Vagina (tissue), 2 donors: ENCODE data around the gene PRKAR1B. TPM values are rescaled to one million over a fixed set of nuclear protein-coding genes. Genes with fewer than 3 reads are reported as not detected.

Experiments
- DNase-seq, 2 donors: peaks; one replicate each; pipeline ENCODE4 v3.0.0-alpha.2; 2017; ENCODE audit errors: extremely low spot score in 2 of 2
- H3K27ac ChIP-seq: fragments of 200-600 bp; sonication (generic); one replicate; pipeline ENCODE4 v1.5.1; 2019
- H3K27me3 ChIP-seq: fragments of 200-600 bp; sonication (generic); one replicate; pipeline ENCODE4 v1.5.1; 2019
- H3K36me3 ChIP-seq, 2 donors: fragments of 200-600 bp; sonication (generic); one replicate each; pipeline ENCODE4 v1.5.1; 2017 to 2019
- H3K4me1 ChIP-seq: fragments of 200-600 bp; sonication (generic); one replicate; pipeline ENCODE4 v1.5.1; 2019
- H3K4me3 ChIP-seq, 2 donors: fragments of 200-600 bp; sonication (generic); 1 replicate in 1 of 2; 2 replicates in 1 of 2; pipeline ENCODE4 v1.5.1; 2016 to 2019
- H3K9me3 ChIP-seq: fragments of 200-600 bp; sonication (generic); one replicate; pipeline ENCODE4 v1.5.1; 2019
- POLR2A ChIP-seq, 2 donors: fragments of 450-650 bp; IDR thresholded peaks; one replicate each; pipeline ENCODE4 v1.6.1; 2017; ENCODE audit warnings: antibody characterized with exemption in 2 of 2, mild to moderate bottlenecking in 2 of 2, moderate library complexity in 2 of 2
- POLR2AphosphoS5 ChIP-seq, 2 donors: sonication (generic); formaldehyde crosslinking; IDR thresholded peaks; one replicate each; pipeline ENCODE4 v1.9.0; 2017; ENCODE audit warnings: antibody characterized with exemption in 2 of 2, mild to moderate bottlenecking in 2 of 2, low read depth in 1 of 2; ENCODE audit not compliant: insufficient read depth in 1 of 2
- intact Hi-C: fragments of 100-400 bp; cut with DNase I; formaldehyde crosslinking; loops from one replicate; pipeline ENCODE4 v1.15.1; 2023
- total RNA-seq: library from RNA; depleted of rRNA; stranded (reverse); fragments of >200 nt; gene quantifications from one replicate; pipeline ENCODE4 v1.2.3, GENCODE V29; 2016
- TF ChIP-seq, protein P1 (sequence below), 3 experiments: fragments of 450-650 bp in 2 of 3; fragments of 200-600 bp in 1 of 3; sonication (generic) in 1 of 3; IDR thresholded peaks; one replicate each; pipeline ENCODE4 v1.5.1; 2017 to 2019; ENCODE audit warnings: antibody characterized with exemption in 3 of 3, mild to moderate bottlenecking in 2 of 3, moderate library complexity in 2 of 3

Gene PRKAR1B
- total RNA-seq, 1 donor from 2014 or later = 31.4 TPM

DNA sequence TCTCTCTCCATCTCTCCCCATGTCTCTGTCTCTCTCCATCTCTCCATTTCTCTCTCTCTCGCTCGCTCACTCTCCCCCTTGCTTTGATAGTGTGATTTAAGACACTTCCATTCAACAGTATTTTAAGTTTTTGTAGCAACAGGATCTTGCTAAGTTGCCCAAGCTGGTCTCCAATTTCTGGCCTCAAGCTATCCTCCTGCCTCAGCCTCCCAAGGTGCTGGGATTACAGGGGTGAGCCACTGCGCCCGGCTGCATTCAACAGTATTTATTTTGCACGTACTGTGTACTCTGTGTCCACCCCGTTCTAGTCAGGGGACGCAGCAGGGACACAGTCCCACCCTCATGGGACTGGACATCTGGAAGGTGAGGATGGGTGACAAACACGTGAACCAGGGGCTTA is 193.0 kb downstream of the PRKAR1B start:
- H3K4me3 ChIP-seq = no peak overlapping the region
- TF ChIP-seq POLR2A (IDR thresholded peaks at IDR 0.05) (no peak), POLR2AphosphoS5 (IDR thresholded peaks at IDR 0.05; ENCODE audit: insufficient read depth in 1 of 2, low read depth in 1 of 2) (no peak)
- TF ChIP-seq, protein P1, sequence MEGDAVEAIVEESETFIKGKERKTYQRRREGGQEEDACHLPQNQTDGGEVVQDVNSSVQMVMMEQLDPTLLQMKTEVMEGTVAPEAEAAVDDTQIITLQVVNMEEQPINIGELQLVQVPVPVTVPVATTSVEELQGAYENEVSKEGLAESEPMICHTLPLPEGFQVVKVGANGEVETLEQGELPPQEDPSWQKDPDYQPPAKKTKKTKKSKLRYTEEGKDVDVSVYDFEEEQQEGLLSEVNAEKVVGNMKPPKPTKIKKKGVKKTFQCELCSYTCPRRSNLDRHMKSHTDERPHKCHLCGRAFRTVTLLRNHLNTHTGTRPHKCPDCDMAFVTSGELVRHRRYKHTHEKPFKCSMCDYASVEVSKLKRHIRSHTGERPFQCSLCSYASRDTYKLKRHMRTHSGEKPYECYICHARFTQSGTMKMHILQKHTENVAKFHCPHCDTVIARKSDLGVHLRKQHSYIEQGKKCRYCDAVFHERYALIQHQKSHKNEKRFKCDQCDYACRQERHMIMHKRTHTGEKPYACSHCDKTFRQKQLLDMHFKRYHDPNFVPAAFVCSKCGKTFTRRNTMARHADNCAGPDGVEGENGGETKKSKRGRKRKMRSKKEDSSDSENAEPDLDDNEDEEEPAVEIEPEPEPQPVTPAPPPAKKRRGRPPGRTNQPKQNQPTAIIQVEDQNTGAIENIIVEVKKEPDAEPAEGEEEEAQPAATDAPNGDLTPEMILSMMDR (IDR thresholded peaks at IDR 0.05) = no peak
- H3K27me3 ChIP-seq = no peaks in the 10 kb centered on the region
- H3K9me3 ChIP-seq = no peaks in the 10 kb centered on the region
- H3K27ac ChIP-seq = no peak overlapping the region
- intact Hi-C loops = no loop called here
- DNase-seq = no peak
- H3K36me3 ChIP-seq = no peaks in the 10 kb centered on the region
- peaks cover 16% of the 10 kb centered on the region for H3K4me1 ChIP-seq

DNA sequence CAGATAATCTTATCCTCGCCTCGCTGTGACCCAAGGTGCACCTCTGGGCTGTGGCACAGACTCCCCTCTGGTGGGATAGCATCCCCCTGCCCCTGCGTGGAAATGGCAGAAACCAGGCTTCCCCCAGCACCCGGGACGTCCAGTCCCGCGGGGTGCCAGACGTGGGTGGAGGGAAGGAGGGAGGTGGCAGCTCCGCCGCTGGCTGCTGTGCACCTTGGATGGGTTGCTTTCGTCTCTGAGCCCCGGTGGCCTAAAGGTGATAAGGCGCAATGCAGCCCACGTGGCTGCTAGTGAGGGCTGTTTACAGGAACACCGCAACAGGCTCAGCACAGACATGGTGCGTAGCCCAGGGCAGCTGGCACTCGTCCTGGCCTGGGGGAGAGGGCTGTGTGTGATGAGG is 193.8 kb downstream of the PRKAR1B start:
- Histone ChIP-seq H3K27ac (no peak overlapping the region), H3K9me3 (no peaks in the 10 kb centered on the region), H3K4me3 (no peak overlapping the region), H3K4me1 (peaks cover 8% of the 10 kb centered on the region), H3K27me3 (no peaks in the 10 kb centered on the region), H3K36me3 (no peaks in the 10 kb centered on the region)
- DNase-seq = no peak
- intact Hi-C loops = no loop called here
- no peak for TF ChIP-seq POLR2A (IDR thresholded peaks at IDR 0.05)
- TF ChIP-seq, protein P1 (IDR thresholded peaks at IDR 0.05) = no peak

DNA sequence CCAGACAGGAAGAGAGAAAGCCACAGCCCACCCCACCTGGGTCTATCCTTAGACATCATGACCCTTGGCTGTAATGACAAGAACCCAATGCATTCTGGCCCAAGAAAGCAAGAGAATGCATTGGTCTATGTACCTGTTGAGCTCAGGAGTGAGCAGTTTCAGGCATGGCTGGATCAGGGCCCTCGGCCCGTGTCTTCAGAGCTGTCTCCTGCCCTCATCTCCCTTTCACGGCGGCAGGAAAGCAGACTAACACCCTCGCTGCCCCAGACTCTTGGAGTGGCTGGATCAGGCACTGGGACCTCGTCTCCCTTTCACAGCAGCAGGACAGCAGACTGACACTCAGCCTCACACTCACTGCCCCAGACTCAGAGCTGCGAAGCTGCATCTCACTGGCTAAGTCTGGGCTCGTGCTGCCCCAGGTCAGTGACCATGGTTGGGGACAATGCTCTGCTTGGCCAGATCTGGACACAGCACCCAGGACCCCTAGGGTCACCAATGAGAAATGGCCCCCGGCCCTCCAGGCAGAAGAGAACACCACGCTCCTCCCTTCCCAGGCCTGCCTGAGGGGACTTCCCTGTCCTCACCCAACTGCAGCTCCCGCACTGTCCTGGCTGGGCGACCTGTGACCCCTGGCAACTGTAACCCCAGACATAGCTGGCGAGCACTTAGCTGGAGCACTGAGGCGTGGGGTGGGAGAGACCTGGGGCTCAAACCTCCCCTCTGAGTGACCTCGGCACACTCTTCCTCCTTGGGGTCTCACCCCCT is 194.5 kb downstream of the PRKAR1B start:
- peaks cover under 1% of the 10 kb centered on the region for H3K4me1 ChIP-seq
- intact Hi-C loops = no loop called here
- H3K4me3 ChIP-seq = no peak overlapping the region
- H3K27ac ChIP-seq = no peak overlapping the region
- TF ChIP-seq POLR2AphosphoS5 (IDR thresholded peaks at IDR 0.05; ENCODE audit: insufficient read depth in 1 of 2, low read depth in 1 of 2) (no peak), POLR2A (IDR thresholded peaks at IDR 0.05) (no peak)
- TF ChIP-seq, protein P1 (IDR thresholded peaks at IDR 0.05) = no peak
- H3K36me3 ChIP-seq = no peaks in the 10 kb centered on the region
- H3K27me3 ChIP-seq = no peaks in the 10 kb centered on the region
- DNase-seq = no peak
- H3K9me3 ChIP-seq = no peaks in the 10 kb centered on the region

DNA sequence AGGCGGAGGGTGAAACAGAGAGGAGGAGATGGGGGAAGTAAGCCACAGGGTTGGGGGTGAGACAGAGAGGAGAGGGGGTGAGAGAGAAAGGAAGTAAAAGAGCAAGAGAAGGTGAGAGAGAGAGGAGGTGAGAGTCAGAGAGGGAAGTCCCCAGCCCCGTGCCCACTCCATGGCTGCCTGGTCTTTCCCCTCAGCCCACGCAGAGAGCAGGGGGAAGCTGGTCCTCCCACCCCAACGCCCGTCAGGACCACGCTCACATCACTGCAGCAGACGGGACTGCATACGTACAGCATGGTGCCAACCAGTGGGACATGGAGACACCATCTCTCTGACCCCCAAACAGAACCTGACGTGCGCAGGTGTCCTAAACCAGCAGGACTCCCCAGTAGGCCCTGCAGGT is 195.3 kb downstream of the PRKAR1B start:
- H3K4me1 ChIP-seq = no peaks in the 10 kb centered on the region
- TF ChIP-seq POLR2AphosphoS5 (IDR thresholded peaks at IDR 0.05; ENCODE audit: insufficient read depth in 1 of 2, low read depth in 1 of 2) (no peak), POLR2A (IDR thresholded peaks at IDR 0.05) (no peak)
- TF ChIP-seq, protein P1 (IDR thresholded peaks at IDR 0.05) = no peak
- no peaks in the 10 kb centered on the region for H3K27me3 ChIP-seq
- no peak for DNase-seq
- no peaks in the 10 kb centered on the region for H3K9me3 ChIP-seq
- no peaks in the 10 kb centered on the region for H3K36me3 ChIP-seq
- intact Hi-C loops = no loop called here
- no peak overlapping the region for H3K4me3 ChIP-seq
- H3K27ac ChIP-seq = no peak overlapping the region

DNA sequence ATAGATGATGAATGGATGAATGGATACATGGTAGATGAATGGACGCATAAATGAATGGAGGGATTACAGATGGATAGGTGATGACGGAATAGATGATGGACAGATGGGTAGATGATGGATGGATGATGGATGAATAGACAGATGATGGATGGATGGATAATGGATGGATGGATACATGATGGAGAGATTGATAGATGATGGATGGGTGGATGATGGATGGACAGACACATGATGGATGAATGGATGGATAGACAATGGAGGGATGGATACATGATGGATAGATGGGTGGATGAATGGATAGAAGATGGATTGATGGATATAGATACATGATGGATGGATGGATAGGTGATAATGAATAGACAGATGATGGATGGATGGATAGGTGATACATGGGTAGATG is 198.6 kb downstream of the PRKAR1B start:
- DNase-seq = no peak
- intact Hi-C loops = no loop called here
- Histone ChIP-seq H3K36me3 (no peaks in the 10 kb centered on the region), H3K9me3 (no peaks in the 10 kb centered on the region), H3K4me1 (no peaks in the 10 kb centered on the region), H3K27ac (no peak overlapping the region), H3K27me3 (no peaks in the 10 kb centered on the region), H3K4me3 (no peak overlapping the region)
- TF ChIP-seq POLR2AphosphoS5 (IDR thresholded peaks at IDR 0.05; ENCODE audit: insufficient read depth in 1 of 2, low read depth in 1 of 2) (no peak), POLR2A (IDR thresholded peaks at IDR 0.05) (no peak)
- TF ChIP-seq, protein P1 (IDR thresholded peaks at IDR 0.05) = no peak
